HCT116 (cell line): Measurements from ENCODE around the gene NPFF.

ENCODE experiments used
- EZH2 ChIP-seq: fragments of 200-600 bp; sonication (generic); IDR thresholded peaks from 2 replicates; pipeline ENCODE4 v1.6.1; 2017; ENCODE audit warnings: antibody characterized with exemption, mixed run types
- FOSL1 ChIP-seq: IDR thresholded peaks from 2 replicates; pipeline ENCODE4 v1.6.1; 2012; ENCODE audit warnings: low read depth
- POLR2AphosphoS5 ChIP-seq: IDR thresholded peaks from 2 replicates; pipeline ENCODE4 v1.6.1; 2011; ENCODE audit warnings: mild to moderate bottlenecking, low read depth, low read length, moderate library complexity
- RAD21 ChIP-seq: IDR thresholded peaks from 2 replicates; pipeline ENCODE4 v1.6.1; 2012; ENCODE audit warnings: low read depth, mild to moderate bottlenecking
- REST ChIP-seq: IDR thresholded peaks from 2 replicates; pipeline ENCODE4 v1.6.1; 2012; ENCODE audit warnings: low read depth
- SP1 ChIP-seq: IDR thresholded peaks from 2 replicates; pipeline ENCODE4 v1.6.1; 2012; ENCODE audit warnings: low read depth
- TF ChIP-seq, protein P1 (sequence below), 3 experiments: fragments of 200-600 bp in 1 of 3; sonication (generic) in 1 of 3; IDR thresholded peaks in 2 of 3; conservative IDR thresholded peaks in 1 of 3; 2 replicates each; pipeline ENCODE4 v1.5.1; 2012 to 2017; ENCODE audit warnings: low read depth in 2 of 3, low read length in 2 of 3, antibody characterized with exemption in 1 of 3, borderline replicate concordance in 1 of 3, control low read depth in 1 of 3, mild to moderate bottlenecking in 1 of 3, mixed read lengths in 1 of 3, mixed run types in 1 of 3, moderate library complexity in 1 of 3; ENCODE audit not compliant: insufficient read depth in 1 of 3

DNA sequence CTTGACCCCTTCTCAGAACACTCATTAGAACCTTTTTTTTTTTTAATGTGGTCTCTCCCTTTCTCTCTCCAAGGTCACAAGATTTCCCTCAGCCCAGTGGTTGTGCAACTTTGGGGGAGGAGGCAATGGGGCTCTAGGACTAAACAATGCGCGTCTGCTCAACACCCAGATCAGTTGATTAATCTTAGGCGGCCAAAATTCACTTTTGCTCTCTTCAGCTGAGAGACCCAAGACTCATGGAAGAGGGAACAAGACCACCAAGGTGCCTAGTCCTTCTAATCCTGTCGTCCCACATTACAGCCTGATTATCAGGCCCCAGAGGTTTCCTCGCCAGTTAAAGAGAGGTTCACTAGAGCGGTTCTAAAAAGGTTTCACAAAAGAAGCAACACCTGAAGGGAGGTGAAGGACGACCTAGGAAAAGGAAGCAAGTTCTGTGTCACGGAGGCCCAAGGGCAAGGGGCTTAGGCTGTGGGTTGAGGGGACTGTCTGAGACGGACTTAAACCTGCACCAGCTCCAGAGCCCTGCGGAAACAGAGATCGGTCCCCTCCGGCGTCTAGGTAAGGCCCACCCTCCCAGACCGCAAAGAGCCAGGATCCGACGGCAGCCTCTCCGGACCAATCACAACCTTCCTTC is 7.0 kb downstream of the NPFF start:
- TF ChIP-seq POLR2AphosphoS5: peak; percentile 75
- no peak for TF ChIP-seq RAD21
- TF ChIP-seq, protein P1, sequence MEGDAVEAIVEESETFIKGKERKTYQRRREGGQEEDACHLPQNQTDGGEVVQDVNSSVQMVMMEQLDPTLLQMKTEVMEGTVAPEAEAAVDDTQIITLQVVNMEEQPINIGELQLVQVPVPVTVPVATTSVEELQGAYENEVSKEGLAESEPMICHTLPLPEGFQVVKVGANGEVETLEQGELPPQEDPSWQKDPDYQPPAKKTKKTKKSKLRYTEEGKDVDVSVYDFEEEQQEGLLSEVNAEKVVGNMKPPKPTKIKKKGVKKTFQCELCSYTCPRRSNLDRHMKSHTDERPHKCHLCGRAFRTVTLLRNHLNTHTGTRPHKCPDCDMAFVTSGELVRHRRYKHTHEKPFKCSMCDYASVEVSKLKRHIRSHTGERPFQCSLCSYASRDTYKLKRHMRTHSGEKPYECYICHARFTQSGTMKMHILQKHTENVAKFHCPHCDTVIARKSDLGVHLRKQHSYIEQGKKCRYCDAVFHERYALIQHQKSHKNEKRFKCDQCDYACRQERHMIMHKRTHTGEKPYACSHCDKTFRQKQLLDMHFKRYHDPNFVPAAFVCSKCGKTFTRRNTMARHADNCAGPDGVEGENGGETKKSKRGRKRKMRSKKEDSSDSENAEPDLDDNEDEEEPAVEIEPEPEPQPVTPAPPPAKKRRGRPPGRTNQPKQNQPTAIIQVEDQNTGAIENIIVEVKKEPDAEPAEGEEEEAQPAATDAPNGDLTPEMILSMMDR (IDR thresholded peaks at IDR 0.05 in 2 of 3, conservative IDR thresholded peaks at IDR 0.05 in 1 of 3; ENCODE audit: borderline replicate concordance in 1 of 3, insufficient read depth in 1 of 3, low read depth in 2 of 3, low read length in 2 of 3): no peak
- TF ChIP-seq REST: no peak
- TF ChIP-seq SP1: no peak
- TF ChIP-seq FOSL1: no peak
- no peak for TF ChIP-seq EZH2
